Liver (tissue), 9 donors: ENCODE results near the gene COL4A4. TPM values are rescaled to one million over a fixed set of nuclear protein-coding genes. Genes with fewer than 3 reads are reported as not detected.

ENCODE experiments used
- DNase-seq: peaks from one replicate; pipeline ENCODE4 v3.0.0-alpha.2; 2017; ENCODE audit warnings: low spot score
- H3K27ac ChIP-seq, 2 donors: one replicate each; pipeline ENCODE4 v1.7.0; 2013; ENCODE audit warnings: inconsistent platforms in 2 of 2, low read length in 2 of 2, control low read depth in 1 of 2, low read depth in 1 of 2, mild to moderate bottlenecking in 1 of 2
- H3K27me3 ChIP-seq, 4 donors: one replicate each; pipeline versions ENCODE4 v1.6.1 to v1.7.0; 2013; ENCODE audit warnings: low read length in 3 of 4, inconsistent platforms in 1 of 4, mild to moderate bottlenecking in 1 of 4, moderate library complexity in 1 of 4; ENCODE audit not compliant: control insufficient read depth in 4 of 4, insufficient read depth in 4 of 4
- H3K36me3 ChIP-seq, 4 donors: one replicate each; pipeline versions ENCODE4 v1.6.1 to v1.7.0; 2013; ENCODE audit warnings: low read length in 3 of 4, mild to moderate bottlenecking in 3 of 4, low read depth in 1 of 4, moderate library complexity in 1 of 4; ENCODE audit not compliant: control insufficient read depth in 4 of 4, insufficient read depth in 3 of 4
- H3K4me1 ChIP-seq, 4 donors: one replicate each; pipeline versions ENCODE4 v1.6.1 to v1.7.0; 2013; ENCODE audit warnings: low read length in 3 of 4, mild to moderate bottlenecking in 3 of 4, moderate library complexity in 1 of 4; ENCODE audit not compliant: control insufficient read depth in 4 of 4, insufficient read depth in 4 of 4
- H3K4me3 ChIP-seq, 3 donors: one replicate each; pipeline versions ENCODE4 v1.6.1 to v1.7.0; 2013; ENCODE audit warnings: low read length in 3 of 3, control low read depth in 1 of 3, low read depth in 1 of 3, mild to moderate bottlenecking in 1 of 3
- H3K9ac ChIP-seq, 2 donors: one replicate each; pipeline ENCODE4 v1.7.0; 2013; ENCODE audit warnings: low read length in 2 of 2, mild to moderate bottlenecking in 2 of 2, moderate library complexity in 2 of 2, control low read depth in 1 of 2, low read depth in 1 of 2
- H3K9me3 ChIP-seq, 4 donors: one replicate each; pipeline versions ENCODE4 v1.6.1 to v1.7.0; 2013; ENCODE audit warnings: low read length in 3 of 4; ENCODE audit not compliant: control insufficient read depth in 4 of 4
- ATF3 ChIP-seq: IDR thresholded peaks from 2 replicates; pipeline ENCODE4 v1.6.1; 2016; ENCODE audit warnings: antibody characterized with exemption
- CTCF ChIP-seq: fragments of 150-350 bp; IDR thresholded peaks from 2 replicates; pipeline ENCODE4 v1.5.1; 2017; ENCODE audit warnings: improper control_type of control experiment, low read depth, low read length; ENCODE audit not compliant: missing input control
- EGR1 ChIP-seq, 2 donors: IDR thresholded peaks; 2 replicates each; pipeline ENCODE4 v1.6.1; 2016 to 2018; ENCODE audit warnings: antibody characterized with exemption in 2 of 2, low read depth in 2 of 2
- FOXA1 ChIP-seq: IDR thresholded peaks from 2 replicates; pipeline ENCODE4 v1.6.1; 2016; ENCODE audit warnings: antibody characterized with exemption
- FOXA2 ChIP-seq: IDR thresholded peaks from 2 replicates; pipeline ENCODE4 v1.6.1; 2016; ENCODE audit warnings: antibody characterized with exemption
- GABPA ChIP-seq, 2 donors: IDR thresholded peaks in 1 of 2; conservative IDR thresholded peaks in 1 of 2; 2 replicates each; pipeline ENCODE4 v1.6.1; 2016; ENCODE audit warnings: antibody characterized with exemption in 2 of 2, mild to moderate bottlenecking in 1 of 2, moderate library complexity in 1 of 2
- HNF4A ChIP-seq, 2 donors: conservative IDR thresholded peaks; 2 replicates each; pipeline ENCODE4 v1.6.1; 2016; ENCODE audit warnings: antibody characterized with exemption in 2 of 2, mild to moderate bottlenecking in 2 of 2
- HNF4G ChIP-seq: IDR thresholded peaks from 2 replicates; pipeline ENCODE4 v1.6.1; 2016; ENCODE audit warnings: antibody characterized with exemption
- JUND ChIP-seq, 2 donors: IDR thresholded peaks; 2 replicates each; pipeline ENCODE4 v1.6.1; 2016; ENCODE audit warnings: antibody characterized with exemption in 2 of 2
- NR2F2 ChIP-seq: IDR thresholded peaks from 2 replicates; pipeline ENCODE4 v1.6.1; 2016; ENCODE audit warnings: antibody characterized with exemption
- RAD21 ChIP-seq, 2 donors: IDR thresholded peaks; 2 replicates each; pipeline ENCODE4 v1.6.1; 2016; ENCODE audit warnings: antibody characterized with exemption in 2 of 2, mild to moderate bottlenecking in 2 of 2
- RXRA ChIP-seq, 2 donors: IDR thresholded peaks; 2 replicates each; pipeline ENCODE4 v1.6.1; 2017 to 2018; ENCODE audit warnings: antibody characterized with exemption in 2 of 2, mild to moderate bottlenecking in 1 of 2
- SP1 ChIP-seq: IDR thresholded peaks from 2 replicates; pipeline ENCODE4 v1.6.1; 2018; ENCODE audit warnings: antibody characterized with exemption, mild to moderate bottlenecking
- TAF1 ChIP-seq: conservative IDR thresholded peaks from 2 replicates; pipeline ENCODE4 v1.6.1; 2016; ENCODE audit warnings: antibody characterized with exemption, mild to moderate bottlenecking
- YY1 ChIP-seq: IDR thresholded peaks from 2 replicates; pipeline ENCODE4 v1.6.1; 2016; ENCODE audit warnings: antibody characterized with exemption, mild to moderate bottlenecking
- WGBS: extraction: QIAGEN DNeasy Blood & Tissue Kit; methylation state at CpG from one replicate; pipeline ENCODE4 v1.1.7; 2013; 5-methylcytosine and 5-hydroxymethylcytosine counted together
- polyA plus RNA-seq, 2 donors: library from polyadenylated mRNA; stranded (reverse) in 1 of 2; unstranded in 1 of 2; fragments of 200-250 nt in 1 of 2; fragments of >200 nt in 1 of 2; fragmentation: Nextera tagmentation in 1 of 2; extraction: Ambion mirVana in 1 of 2; gene quantifications; one replicate each; pipeline versions ENCODE4 v1.2.1 to v1.2.3, GENCODE V29; 2013 to 2015
- total RNA-seq, 2 donors: library from RNA; depleted of rRNA; stranded (reverse); fragments of >200 nt; gene quantifications; one replicate each; pipeline ENCODE4 v1.2.3, GENCODE V29; 2014
- TF ChIP-seq, protein P1 (sequence below): IDR thresholded peaks from 2 replicates; pipeline ENCODE4 v1.6.1; 2016; ENCODE audit warnings: antibody characterized with exemption
- TF ChIP-seq, protein P2 (sequence below): IDR thresholded peaks from 2 replicates; pipeline ENCODE4 v1.6.1; 2016; ENCODE audit warnings: antibody characterized with exemption
- TF ChIP-seq, protein P3 (sequence below): IDR thresholded peaks from 2 replicates; pipeline ENCODE4 v1.6.1; 2016; ENCODE audit warnings: antibody characterized with exemption, mild to moderate bottlenecking
- donor health status: healthy.
- donor health status: healthy.
- donor health status: healthy.
- donor health status: healthy.
- donor health status: healthy.

COL4A4 gene
- total and polyA plus RNA-seq, 4 donors, result 0.14 to 3.8 (median 0.82) TPM

DNA sequence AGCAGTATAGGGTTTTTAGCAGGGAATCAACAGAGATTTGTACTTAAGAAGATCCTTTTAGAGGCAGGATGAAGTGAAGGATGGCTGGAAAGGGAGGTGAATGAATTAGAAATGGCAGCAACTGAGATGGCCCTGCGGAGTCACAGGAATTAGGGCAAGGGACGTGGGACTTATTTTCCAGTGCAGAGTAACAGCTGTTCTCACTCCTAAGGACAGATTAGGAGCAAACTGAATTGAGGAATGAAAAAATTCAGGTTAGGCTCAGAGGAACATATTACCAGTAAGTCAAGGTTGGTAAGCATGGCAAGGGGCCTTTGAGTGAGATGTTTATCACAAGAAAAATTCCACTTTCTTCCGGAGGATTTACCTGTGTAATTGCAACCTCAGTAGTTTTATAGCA, 34.9 kb upstream of the COL4A4 start:
- DNase-seq, result no peak
- no peaks in the 10 kb centered on the region for H3K9me3 ChIP-seq
- TF ChIP-seq HNF4A (conservative IDR thresholded peaks at IDR 0.05), result no peak
- TF ChIP-seq RAD21 (IDR thresholded peaks at IDR 0.05), result no peak
- TF ChIP-seq ATF3, result no peak
- no peak for TF ChIP-seq JUND (IDR thresholded peaks at IDR 0.05)
- TF ChIP-seq YY1, result no peak
- TF ChIP-seq, protein P1, sequence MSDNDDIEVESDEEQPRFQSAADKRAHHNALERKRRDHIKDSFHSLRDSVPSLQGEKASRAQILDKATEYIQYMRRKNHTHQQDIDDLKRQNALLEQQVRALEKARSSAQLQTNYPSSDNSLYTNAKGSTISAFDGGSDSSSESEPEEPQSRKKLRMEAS, result no peak
- no peak for TF ChIP-seq EGR1 (IDR thresholded peaks at IDR 0.05; ENCODE audit: low read depth in 2 of 2)
- H3K9ac ChIP-seq, result no peak overlapping the region
- no peaks in the 10 kb centered on the region for H3K4me1 ChIP-seq
- 79% methylated on average over 3 of the region's 3 CpGs for WGBS
- no peak overlapping the region for H3K4me3 ChIP-seq
- no peaks in the 10 kb centered on the region for H3K27me3 ChIP-seq
- no peaks in the 10 kb centered on the region for H3K36me3 ChIP-seq
- no peak overlapping the region for H3K27ac ChIP-seq

DNA sequence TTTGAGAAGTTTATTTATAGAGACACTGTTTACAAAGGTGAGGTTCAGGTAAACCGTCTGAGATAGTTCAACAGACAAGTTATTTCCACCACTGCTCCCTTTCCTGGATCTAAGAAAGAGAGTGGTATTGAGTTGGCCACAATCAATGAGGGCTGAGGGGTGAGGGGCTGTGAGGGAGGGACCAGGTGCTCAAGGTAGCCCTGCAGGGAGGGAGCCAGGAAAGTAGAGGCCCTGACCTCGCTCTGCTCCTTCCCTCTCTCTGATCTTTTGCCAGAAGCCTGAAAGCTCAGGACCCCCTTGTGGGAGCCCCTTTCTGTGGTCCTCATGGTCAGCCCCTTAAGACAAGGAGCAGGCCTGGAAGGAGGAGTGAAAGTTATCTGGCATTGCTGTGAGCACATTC, 30.2 kb upstream of the COL4A4 start:
- 82% methylated on average over 2 of the region's 2 CpGs for WGBS
- TF ChIP-seq, protein P2, sequence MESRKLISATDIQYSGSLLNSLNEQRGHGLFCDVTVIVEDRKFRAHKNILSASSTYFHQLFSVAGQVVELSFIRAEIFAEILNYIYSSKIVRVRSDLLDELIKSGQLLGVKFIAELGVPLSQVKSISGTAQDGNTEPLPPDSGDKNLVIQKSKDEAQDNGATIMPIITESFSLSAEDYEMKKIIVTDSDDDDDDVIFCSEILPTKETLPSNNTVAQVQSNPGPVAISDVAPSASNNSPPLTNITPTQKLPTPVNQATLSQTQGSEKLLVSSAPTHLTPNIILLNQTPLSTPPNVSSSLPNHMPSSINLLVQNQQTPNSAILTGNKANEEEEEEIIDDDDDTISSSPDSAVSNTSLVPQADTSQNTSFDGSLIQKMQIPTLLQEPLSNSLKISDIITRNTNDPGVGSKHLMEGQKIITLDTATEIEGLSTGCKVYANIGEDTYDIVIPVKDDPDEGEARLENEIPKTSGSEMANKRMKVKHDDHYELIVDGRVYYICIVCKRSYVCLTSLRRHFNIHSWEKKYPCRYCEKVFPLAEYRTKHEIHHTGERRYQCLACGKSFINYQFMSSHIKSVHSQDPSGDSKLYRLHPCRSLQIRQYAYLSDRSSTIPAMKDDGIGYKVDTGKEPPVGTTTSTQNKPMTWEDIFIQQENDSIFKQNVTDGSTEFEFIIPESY, result no peak
- TF ChIP-seq NR2F2 (no peak), RAD21 (IDR thresholded peaks at IDR 0.05) (no peak), GABPA (IDR thresholded peaks at IDR 0.05 in 1 of 2, conservative IDR thresholded peaks at IDR 0.05 in 1 of 2) (no peak), EGR1 (IDR thresholded peaks at IDR 0.05; ENCODE audit: low read depth in 2 of 2) (no peak), ATF3 (no peak), YY1 (no peak), HNF4A (conservative IDR thresholded peaks at IDR 0.05) (no peak), RXRA (IDR thresholded peaks at IDR 0.05) (no peak), HNF4G (no peak), JUND (IDR thresholded peaks at IDR 0.05) (no peak), FOXA1 (no peak), CTCF (no peak), SP1 (no peak), FOXA2 (no peak), TAF1 (no peak)
- TF ChIP-seq, protein P1, result no peak
- TF ChIP-seq, protein P3, sequence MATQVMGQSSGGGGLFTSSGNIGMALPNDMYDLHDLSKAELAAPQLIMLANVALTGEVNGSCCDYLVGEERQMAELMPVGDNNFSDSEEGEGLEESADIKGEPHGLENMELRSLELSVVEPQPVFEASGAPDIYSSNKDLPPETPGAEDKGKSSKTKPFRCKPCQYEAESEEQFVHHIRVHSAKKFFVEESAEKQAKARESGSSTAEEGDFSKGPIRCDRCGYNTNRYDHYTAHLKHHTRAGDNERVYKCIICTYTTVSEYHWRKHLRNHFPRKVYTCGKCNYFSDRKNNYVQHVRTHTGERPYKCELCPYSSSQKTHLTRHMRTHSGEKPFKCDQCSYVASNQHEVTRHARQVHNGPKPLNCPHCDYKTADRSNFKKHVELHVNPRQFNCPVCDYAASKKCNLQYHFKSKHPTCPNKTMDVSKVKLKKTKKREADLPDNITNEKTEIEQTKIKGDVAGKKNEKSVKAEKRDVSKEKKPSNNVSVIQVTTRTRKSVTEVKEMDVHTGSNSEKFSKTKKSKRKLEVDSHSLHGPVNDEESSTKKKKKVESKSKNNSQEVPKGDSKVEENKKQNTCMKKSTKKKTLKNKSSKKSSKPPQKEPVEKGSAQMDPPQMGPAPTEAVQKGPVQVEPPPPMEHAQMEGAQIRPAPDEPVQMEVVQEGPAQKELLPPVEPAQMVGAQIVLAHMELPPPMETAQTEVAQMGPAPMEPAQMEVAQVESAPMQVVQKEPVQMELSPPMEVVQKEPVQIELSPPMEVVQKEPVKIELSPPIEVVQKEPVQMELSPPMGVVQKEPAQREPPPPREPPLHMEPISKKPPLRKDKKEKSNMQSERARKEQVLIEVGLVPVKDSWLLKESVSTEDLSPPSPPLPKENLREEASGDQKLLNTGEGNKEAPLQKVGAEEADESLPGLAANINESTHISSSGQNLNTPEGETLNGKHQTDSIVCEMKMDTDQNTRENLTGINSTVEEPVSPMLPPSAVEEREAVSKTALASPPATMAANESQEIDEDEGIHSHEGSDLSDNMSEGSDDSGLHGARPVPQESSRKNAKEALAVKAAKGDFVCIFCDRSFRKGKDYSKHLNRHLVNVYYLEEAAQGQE, result no peak
- Histone ChIP-seq H3K27me3 (no peaks in the 10 kb centered on the region), H3K36me3 (no peaks in the 10 kb centered on the region), H3K9me3 (no peaks in the 10 kb centered on the region), H3K4me3 (no peak overlapping the region), H3K4me1 (no peaks in the 10 kb centered on the region), H3K27ac (no peak overlapping the region), H3K9ac (no peak overlapping the region)
- no peak for DNase-seq
